Posterior cingulate gyrus (tissue), 11 donors: Measurements from ENCODE around the gene MRPL38.

ENCODE experiments used
- DNase-seq, 10 donors: peaks; one replicate each; pipeline versions ENCODE4 v3.0.0 to v3.0.0-alpha.2; 2020 to 2021; ENCODE audit warnings: mixed read lengths in 3 of 10
- intact Hi-C: fragments of 100-400 bp; cut with DNase I; formaldehyde crosslinking; loops from one replicate; pipeline ENCODE4 v1.15.1; 2023

MRPL38 gene

GRCh38 chr17:75921596-75921995 is 16.9 kb upstream of the MRPL38 start:
- peak in 1 of 10 donors; percentile 57 for DNase-seq
- intact Hi-C loops, result no loop called here

- intact Hi-C loops, result no loop called here
These were observed 15.4 kb upstream of the MRPL38 start for GRCh38 chr17:75920045-75920560.

GRCh38 chr17:75919611-75920010 is 14.9 kb upstream of the MRPL38 start:
- peak in 1 of 10 donors; percentile 56 for DNase-seq
- intact Hi-C loops, result no loop called here

More at GRCh38 chr17:75920045-75920560, 15.4 kb upstream of the MRPL38 start:
- DNase-seq, result no peak

- intact Hi-C loops, result no loop called here
- no peak for DNase-seq
These were observed 13.3 kb upstream of the MRPL38 start for GRCh38 chr17:75917917-75918445.

GRCh38 chr17:75917141-75917916 is 12.6 kb upstream of the MRPL38 start:
- no peak for DNase-seq
- intact Hi-C loops, result no loop called here

- no peak for DNase-seq
- intact Hi-C loops, result no loop called here
These were observed 10.6 kb upstream of the MRPL38 start for GRCh38 chr17:75915268-75915667.

GRCh38 chr17:75914643-75915267 is 10.1 kb upstream of the MRPL38 start:
- no peak for DNase-seq
- intact Hi-C loops, result no loop called here

- DNase-seq, result no peak
- intact Hi-C loops, result no loop called here
These were observed 9.0 kb upstream of the MRPL38 start for GRCh38 chr17:75913537-75914210.

GRCh38 chr17:75910699-75911098 is 6.0 kb upstream of the MRPL38 start:
- no peak for DNase-seq
- intact Hi-C loops, result no loop called here

GRCh38 chr17:75909812-75910274 is 5.2 kb upstream of the MRPL38 start:
- intact Hi-C loops, result no loop called here

GRCh38 chr17:75909051-75909811 is 4.5 kb upstream of the MRPL38 start:
- intact Hi-C loops, result no loop called here
- DNase-seq, result no peak

More at GRCh38 chr17:75909812-75910274, 5.2 kb upstream of the MRPL38 start:
- no peak for DNase-seq

- no peak for DNase-seq
- intact Hi-C loops, result no loop called here
These were observed 3.5 kb upstream of the MRPL38 start for GRCh38 chr17:75908201-75908600.

- intact Hi-C loops, result no loop called here
These were observed 1.6 kb upstream of the MRPL38 start for GRCh38 chr17:75906143-75906884.

GRCh38 chr17:75902406-75902805 is 2.3 kb downstream of the MRPL38 start:
- DNase-seq, result no peak
- intact Hi-C loops, result no loop called here

More at GRCh38 chr17:75906143-75906884, 1.6 kb upstream of the MRPL38 start:
- no peak for DNase-seq

GRCh38 chr17:75901727-75902126 is 3.0 kb downstream of the MRPL38 start:
- intact Hi-C loops, result no loop called here
- DNase-seq, result no peak

- DNase-seq, result no peak
- intact Hi-C loops, result no loop called here
These were observed 3.8 kb downstream of the MRPL38 start for GRCh38 chr17:75900691-75901533.

- intact Hi-C loops, result loop anchor here (5.0 kb wide), 1 partner anchor 43 kb away; the partner anchor contains the start of gene WBP2
- DNase-seq, result no peak
These were observed 4.8 kb downstream of the MRPL38 start for GRCh38 chr17:75899767-75900468.

GRCh38 chr17:75899353-75899752 is 5.3 kb downstream of the MRPL38 start:
- intact Hi-C loops, result loop anchor here (5.0 kb wide), 1 partner anchor 42 kb away; the partner anchor contains the start of gene WBP2

More at GRCh38 chr17:75899353-75899752, 5.3 kb downstream of the MRPL38 start:
- no peak for DNase-seq
